Dermis microvascular lymphatic vessel endothelial cell (primary cell): ENCODE data around the gene COL5A1. TPM values are rescaled to one million over a fixed set of nuclear protein-coding genes. Genes with fewer than 3 reads are reported as not detected.
A peak's percentile ranks its signal among the peaks of the same experiment; 100 is the strongest.
"Not testable (repeated sequence)": the region's sequence is repeated elsewhere in the genome, so short reads cannot be mapped to it uniquely, and the experiment has no call there.

Source experiments
- DNase-seq, 2 donors: peaks; one replicate each; pipeline versions ENCODE4 v3.0.0 to v3.0.0-alpha.2; 2010; ENCODE audit warnings: low read depth in 2 of 2
- total RNA-seq: library from RNA; depleted of rRNA; stranded (reverse); fragments of >200 nt; gene quantifications from 2 replicates; pipeline ENCODE4 v1.2.1, GENCODE V29; 2014

Gene COL5A1
- total RNA-seq, 1 donor from 2014 or later, result 1.2 TPM

GRCh38 chr9:134676361-134676760, 34.8 kb downstream of the COL5A1 start:
- DNase-seq, result peak in 1 of 2 donors; percentile 24

- DNase-seq, result no peak
These were observed 35.3 kb downstream of the COL5A1 start for GRCh38 chr9:134676886-134677285.

GRCh38 chr9:134677743-134678142, 36.1 kb downstream of the COL5A1 start:
- DNase-seq, result no peak

GRCh38 chr9:134678206-134678605, 36.6 kb downstream of the COL5A1 start:
- DNase-seq, result no peak

GRCh38 chr9:134678666-134679443, 37.3 kb downstream of the COL5A1 start:
- DNase-seq, result no peak

- DNase-seq, result no peak
These were observed 38.2 kb downstream of the COL5A1 start for GRCh38 chr9:134679616-134680392.

- no peak for DNase-seq
These were observed 38.9 kb downstream of the COL5A1 start for GRCh38 chr9:134680393-134681060.

DNA sequence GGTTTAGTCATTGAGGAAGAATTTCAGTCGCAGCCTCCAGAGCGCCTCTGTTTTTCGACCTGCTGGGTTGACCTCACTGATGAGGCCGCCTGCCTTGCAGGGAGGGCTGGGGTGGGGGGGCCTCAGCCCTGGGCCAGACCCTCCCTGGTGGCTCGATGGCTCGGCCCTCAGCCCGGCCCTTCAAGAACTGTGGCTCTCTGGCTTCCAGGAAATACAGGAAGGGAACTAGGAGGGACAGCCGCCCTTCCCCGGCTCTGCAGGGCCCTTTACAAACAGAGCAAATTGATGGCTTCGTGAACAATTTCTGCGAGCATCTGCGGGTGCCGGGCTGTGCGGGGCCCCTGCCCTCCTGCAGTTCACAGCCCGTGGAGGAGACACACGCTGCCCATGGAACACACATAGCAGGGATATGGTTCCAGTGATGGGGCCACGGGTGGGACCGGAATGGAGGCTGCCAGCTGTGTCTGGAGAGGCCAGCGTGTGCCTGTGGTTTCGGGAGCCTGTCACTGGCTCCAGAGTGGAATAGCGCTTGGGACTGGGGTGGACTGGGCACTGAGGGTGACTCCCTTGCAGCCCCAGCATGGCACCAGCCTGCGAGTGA, 39.6 kb downstream of the COL5A1 start:
- no peak for DNase-seq

DNA sequence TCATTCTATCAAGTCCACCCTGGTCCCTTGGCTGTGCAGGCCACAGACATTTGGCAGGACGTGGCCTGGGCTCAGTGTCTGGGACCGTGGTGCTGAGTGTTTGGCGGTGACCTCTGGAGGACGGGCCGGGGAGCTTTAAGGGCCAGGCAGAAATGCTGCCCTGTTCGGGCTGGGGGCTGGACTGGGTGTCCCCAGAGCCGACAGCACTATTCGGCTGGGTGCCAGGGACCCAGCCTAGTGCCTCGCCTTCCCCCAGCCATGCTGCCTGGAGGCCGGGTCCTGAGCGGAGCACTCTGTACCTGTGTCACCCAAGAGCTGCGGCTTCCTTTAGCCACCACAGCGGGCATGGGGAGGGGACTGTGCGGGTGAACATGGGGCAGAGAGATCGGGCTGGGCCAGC, 40.4 kb downstream of the COL5A1 start:
- DNase-seq, result no peak

DNA sequence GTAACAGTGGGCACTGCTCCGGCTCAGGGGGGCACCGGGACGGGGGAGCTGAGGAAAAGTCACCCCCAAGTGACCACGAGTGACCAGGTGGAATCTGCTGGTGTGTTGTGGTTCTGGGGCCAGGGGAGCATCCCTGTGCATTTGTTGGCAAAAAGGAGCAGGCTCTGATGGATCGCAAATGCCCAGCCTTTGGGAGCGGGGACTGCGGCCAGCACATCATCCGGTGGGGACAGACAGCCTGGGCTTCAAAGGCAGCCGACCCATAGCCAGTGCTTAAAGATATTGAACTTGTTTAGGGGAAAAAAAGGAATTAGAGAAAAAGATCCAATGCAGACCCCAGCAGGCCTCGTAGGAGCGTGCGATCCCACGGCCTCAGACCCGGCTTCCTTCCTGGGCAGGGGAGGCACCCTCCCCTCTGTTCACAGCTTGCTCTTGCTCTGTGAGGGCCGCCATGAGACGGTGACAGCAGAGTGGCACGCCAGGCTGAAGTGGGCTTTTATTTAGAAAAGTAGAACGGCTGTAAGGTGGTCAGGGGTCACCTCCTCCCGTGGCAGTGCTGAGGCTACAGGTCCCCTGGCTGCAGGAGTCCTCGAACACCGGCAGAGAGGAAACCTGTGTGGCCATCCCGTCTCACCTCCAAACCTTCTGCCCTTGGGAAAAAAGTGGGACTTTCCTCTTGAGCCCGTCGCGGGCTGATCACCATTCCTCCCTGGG, 41.2 kb downstream of the COL5A1 start:
- no peak for DNase-seq

- no peak for DNase-seq
These were observed 42.2 kb downstream of the COL5A1 start for GRCh38 chr9:134683714-134684374.

- no peak for DNase-seq
These were observed 42.7 kb downstream of the COL5A1 start for GRCh38 chr9:134684375-134684723.

DNA sequence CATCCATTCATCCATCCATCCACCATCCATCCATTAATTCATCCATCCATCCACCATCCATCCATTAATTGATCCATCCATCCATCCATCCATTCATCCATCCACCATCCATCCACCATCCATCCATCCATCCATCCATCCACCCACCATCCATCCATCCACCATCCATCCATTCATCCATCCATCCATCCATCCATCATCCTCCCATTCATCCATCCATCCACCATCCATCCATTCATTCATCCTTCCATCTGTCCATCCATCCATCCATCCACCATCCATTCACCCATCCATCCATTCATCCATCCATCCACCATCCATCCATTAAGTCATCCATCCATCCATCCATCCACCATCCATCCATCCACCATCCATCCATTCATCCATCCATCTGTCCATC, 43.3 kb downstream of the COL5A1 start:
- not testable (repeated sequence) for DNase-seq

GRCh38 chr9:134685784-134686183, 44.2 kb downstream of the COL5A1 start:
- no peak for DNase-seq

- no peak for DNase-seq
These were observed 45.3 kb downstream of the COL5A1 start for GRCh38 chr9:134686896-134687295.

DNA sequence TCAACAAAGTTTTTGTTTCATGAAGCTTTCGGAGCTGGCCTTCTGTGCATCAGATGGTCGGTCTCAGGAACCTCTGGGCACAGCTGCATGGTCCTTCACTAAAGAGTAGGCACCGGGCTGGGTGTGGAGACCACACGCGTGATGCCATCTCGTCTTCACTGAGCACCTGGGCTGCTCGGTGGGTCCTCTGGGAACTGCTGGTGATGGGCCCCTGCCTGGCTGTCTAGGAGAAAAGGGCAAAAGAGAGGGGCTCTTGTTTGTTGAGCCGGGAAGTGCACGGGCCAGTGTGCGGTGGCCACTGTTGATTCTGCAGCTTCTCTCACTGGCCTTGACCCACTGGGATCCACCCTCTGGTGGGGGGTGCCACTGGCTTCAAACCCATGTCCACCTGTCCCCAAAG, 46.0 kb downstream of the COL5A1 start:
- DNase-seq, result no peak

DNA sequence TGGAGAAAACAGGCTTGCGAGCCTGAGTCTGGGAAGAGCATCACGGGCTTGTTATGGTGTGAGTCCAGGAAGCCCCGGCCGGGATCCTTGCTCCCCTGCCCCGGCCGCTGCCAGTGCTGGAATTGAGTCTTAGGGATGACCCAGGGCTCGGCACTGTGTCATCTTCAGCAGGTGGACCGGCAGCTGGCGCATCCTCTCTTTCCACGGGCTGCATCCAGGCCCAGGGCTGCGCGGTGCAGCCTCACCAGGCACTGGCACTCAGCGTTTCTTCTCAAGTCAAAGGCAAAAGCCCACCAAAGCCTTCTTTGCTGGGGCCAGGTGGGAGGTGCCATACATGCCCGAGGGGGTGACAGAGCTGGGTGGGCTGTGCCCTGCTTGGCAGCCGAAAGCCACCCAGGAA, 46.6 kb downstream of the COL5A1 start:
- no peak for DNase-seq

DNA sequence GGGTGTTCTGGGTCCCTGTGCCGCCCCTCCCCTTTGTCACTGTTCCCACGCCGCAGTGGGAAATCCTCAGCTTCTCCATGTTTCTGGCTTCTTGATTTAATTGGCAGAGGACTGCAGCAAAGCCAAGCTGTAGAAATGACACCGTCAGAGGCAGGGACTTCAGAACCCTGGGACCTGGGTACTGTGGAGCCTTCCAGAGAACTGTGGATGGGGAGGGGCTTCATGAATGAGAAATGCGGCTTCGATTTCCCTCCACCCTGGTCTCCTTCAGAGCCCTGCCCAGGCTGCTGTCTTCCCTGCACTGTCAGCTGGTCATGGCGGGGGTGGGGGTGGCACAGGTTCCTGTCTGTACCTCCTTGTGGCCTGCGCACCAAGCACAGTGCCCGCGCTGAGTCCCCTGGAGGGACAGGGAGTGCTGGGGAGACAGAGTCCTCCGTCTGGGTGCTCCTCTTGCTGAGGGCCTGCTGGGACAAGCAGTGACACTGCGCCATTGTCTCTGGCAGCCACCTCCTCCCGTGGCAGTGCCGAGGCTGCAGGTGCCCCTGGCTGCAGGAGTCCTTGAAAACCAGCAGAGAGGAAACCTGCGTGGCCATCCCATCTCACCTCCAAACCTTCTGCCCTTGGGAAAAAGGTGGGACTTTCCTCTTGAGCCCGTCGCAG, 47.2 kb downstream of the COL5A1 start:
- no peak for DNase-seq

- DNase-seq, result peak; percentile 14 to 65
These were observed 47.9 kb downstream of the COL5A1 start for GRCh38 chr9:134689321-134690181.
